ENCODE measurements around the gene CMYA5. TPM values are rescaled to one million over a fixed set of nuclear protein-coding genes. Genes with fewer than 3 reads are reported as not detected.

CMYA5 gene
- total RNA-seq, 2 experiments from 2014 or later: 0.13 to 0.21 TPM

DNA sequence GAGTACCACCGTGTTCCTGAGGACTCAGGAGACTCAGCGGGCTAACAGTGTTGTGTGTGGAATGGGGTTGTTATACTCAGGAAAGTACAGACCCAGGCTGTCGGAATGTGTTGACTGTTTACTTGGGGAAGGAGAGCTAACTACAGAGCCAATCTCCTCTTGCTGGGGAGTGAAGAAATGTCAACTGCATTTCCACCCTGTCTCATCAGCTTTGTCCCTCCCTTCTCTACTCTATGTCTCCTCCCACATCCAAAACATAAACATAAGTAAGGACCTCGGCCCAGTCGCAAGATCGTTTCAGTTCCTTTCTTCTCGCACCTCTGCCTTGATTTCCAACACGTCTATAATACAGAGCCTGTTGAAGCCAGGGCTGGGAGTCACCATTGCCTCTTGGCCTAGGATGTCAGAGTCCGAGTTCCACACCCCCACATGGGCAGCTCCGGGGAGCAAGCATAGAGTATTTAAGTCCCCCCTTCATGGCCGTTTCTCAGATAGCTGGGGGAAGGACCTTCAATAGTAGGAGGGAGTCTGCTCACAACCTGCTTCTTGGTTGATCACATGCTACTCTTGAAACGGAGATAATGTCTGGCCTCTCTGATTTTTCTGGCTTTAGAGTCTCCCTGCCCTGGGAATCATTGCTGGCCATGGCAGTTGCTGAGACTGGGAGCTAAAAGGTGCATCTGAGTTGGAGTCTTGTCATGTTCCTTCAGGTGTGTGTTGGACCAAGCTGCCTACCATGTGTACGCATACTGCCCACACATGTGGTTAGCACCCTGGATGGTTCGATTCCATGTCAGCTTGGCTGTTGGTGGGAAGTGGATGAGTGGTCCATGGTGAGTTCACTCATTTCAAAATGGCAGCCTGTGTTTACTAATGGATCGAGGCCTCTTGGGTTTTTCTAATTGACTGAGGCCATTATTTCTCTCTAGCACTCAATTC, 154.1 kb downstream of the CMYA5 start:
- ChIA-PET POLR2A (interaction anchor here (0.5 to 0.6 kb wide), 2 partner anchors 76 to 249 kb away, joined by 3 to 4 read pairs; no protein-coding TSS in a partner anchor), CTCF (ENCODE audit: unreplicated experiment) (no interaction called here)
- intact Hi-C loops (cut with micrococcal nuclease; ENCODE audit: unreplicated experiment): no loop called here
- Histone ChIP-seq H3K4me2 (ENCODE audit: low read length) (no peak overlapping the region), H3K9me3 (ENCODE audit: low read length) (no peaks in the 10 kb centered on the region), H3K4me1 (ENCODE audit: insufficient read depth, low read length, poor library complexity, severe bottlenecking) (no peaks in the 10 kb centered on the region), H3K4me3 (ENCODE audit: low read depth, low read length, poor library complexity, severe bottlenecking) (no peak overlapping the region), H3K36me3 (ENCODE audit: insufficient read depth, low read length) (no peaks in the 10 kb centered on the region), H3K79me2 (ENCODE audit: insufficient read depth, low read depth, low read length) (no peaks in the 10 kb centered on the region), H2AFZ (ENCODE audit: low read length) (no peak overlapping the region), H3K27ac (ENCODE audit: low read depth, low read length, poor library complexity, severe bottlenecking) (no peak overlapping the region), H3K9me2 (ENCODE audit: insufficient read depth, low read length) (no peaks in the 10 kb centered on the region), H4K20me1 (ENCODE audit: insufficient read depth, low read length) (no peaks in the 10 kb centered on the region)
- BruUV-seq (replicated peaks): no TSS peak
- no peak for DNase-seq (ENCODE audit: low spot score)
- no peak for TF ChIP-seq EZH2phosphoT487 (IDR thresholded peaks at IDR 0.05; ENCODE audit: borderline replicate concordance, low read depth, low read length)
- TF ChIP-seq, protein P1, sequence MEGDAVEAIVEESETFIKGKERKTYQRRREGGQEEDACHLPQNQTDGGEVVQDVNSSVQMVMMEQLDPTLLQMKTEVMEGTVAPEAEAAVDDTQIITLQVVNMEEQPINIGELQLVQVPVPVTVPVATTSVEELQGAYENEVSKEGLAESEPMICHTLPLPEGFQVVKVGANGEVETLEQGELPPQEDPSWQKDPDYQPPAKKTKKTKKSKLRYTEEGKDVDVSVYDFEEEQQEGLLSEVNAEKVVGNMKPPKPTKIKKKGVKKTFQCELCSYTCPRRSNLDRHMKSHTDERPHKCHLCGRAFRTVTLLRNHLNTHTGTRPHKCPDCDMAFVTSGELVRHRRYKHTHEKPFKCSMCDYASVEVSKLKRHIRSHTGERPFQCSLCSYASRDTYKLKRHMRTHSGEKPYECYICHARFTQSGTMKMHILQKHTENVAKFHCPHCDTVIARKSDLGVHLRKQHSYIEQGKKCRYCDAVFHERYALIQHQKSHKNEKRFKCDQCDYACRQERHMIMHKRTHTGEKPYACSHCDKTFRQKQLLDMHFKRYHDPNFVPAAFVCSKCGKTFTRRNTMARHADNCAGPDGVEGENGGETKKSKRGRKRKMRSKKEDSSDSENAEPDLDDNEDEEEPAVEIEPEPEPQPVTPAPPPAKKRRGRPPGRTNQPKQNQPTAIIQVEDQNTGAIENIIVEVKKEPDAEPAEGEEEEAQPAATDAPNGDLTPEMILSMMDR (conservative IDR thresholded peaks at IDR 0.05; ENCODE audit: low read length): no peak

DNA sequence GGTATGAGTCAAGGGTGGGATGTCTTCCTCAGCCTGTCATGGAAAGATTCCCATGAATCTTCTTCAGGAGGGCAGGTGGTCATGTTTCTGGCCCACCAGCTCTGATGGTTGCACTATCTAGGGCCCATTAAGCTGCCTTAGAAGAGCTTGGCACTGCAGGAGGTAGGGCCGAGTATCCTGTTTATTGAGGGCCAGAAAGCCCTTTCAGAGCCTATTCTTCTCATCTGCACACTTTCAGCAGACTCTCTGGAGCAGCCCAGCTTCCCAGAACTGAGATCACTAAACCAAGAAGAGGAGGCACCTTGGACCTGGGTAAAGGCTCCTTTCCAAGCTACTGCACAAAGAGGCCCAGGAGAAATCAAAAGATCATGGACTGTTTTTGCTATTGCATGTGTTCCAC, 154.9 kb downstream of the CMYA5 start:
- Histone ChIP-seq H4K20me1 (ENCODE audit: insufficient read depth, low read length) (no peaks in the 10 kb centered on the region), H3K9me2 (ENCODE audit: insufficient read depth, low read length) (no peaks in the 10 kb centered on the region), H3K4me2 (ENCODE audit: low read length) (no peak overlapping the region), H3K4me3 (ENCODE audit: low read depth, low read length, poor library complexity, severe bottlenecking) (no peak overlapping the region), H2AFZ (ENCODE audit: low read length) (no peak overlapping the region), H3K79me2 (ENCODE audit: insufficient read depth, low read depth, low read length) (no peaks in the 10 kb centered on the region), H3K27ac (ENCODE audit: low read depth, low read length, poor library complexity, severe bottlenecking) (no peak overlapping the region), H3K9me3 (ENCODE audit: low read length) (no peaks in the 10 kb centered on the region), H3K4me1 (ENCODE audit: insufficient read depth, low read length, poor library complexity, severe bottlenecking) (no peaks in the 10 kb centered on the region), H3K36me3 (ENCODE audit: insufficient read depth, low read length) (no peaks in the 10 kb centered on the region)
- TF ChIP-seq, protein P1 (conservative IDR thresholded peaks at IDR 0.05; ENCODE audit: low read length): no peak
- no peak for TF ChIP-seq EZH2phosphoT487 (IDR thresholded peaks at IDR 0.05; ENCODE audit: borderline replicate concordance, low read depth, low read length)
- POLR2A ChIA-PET: interaction anchor here (0.6 kb wide), 1 partner anchor 311 kb away, joined by 3 read pairs; no protein-coding TSS in a partner anchor
- intact Hi-C loops (cut with micrococcal nuclease; ENCODE audit: unreplicated experiment): no loop called here
- no peak for DNase-seq (ENCODE audit: low spot score)
- no TSS peak for BruUV-seq (replicated peaks)
- CTCF ChIA-PET (ENCODE audit: unreplicated experiment): no interaction called here
